OCI-LY7 (cell line): ENCODE data around the gene PMIS2. TPM values are rescaled to one million over a fixed set of nuclear protein-coding genes. Genes with fewer than 3 reads are reported as not detected.

Source experiments
- BruUV-seq: library from RNA; stranded (reverse); fragments of 400-500 nt; replicated peaks from 2 replicates; lab custom pipeline; 2021; lab: Mats Ljungman, UMichigan
- CTCF ChIA-PET: fragments of 300-600 bp; sonication (Branson Sonifier 250); formaldehyde crosslinking; loops from one replicate; lab custom pipeline; 2022; ENCODE audit warnings: antibody characterized with exemption; ENCODE audit not compliant: unreplicated experiment; lab: Charles Lee
- POLR2A ChIA-PET: fragments of 300-600 bp; sonication (Branson Sonifier 250); formaldehyde crosslinking; loops from one replicate; lab custom pipeline; 2022; ENCODE audit warnings: antibody characterized with exemption; lab: Charles Lee
- DNase-seq: peaks from one replicate; pipeline ENCODE4 v3.0.0-alpha.2; 2015; ENCODE audit warnings: low spot score
- H2AFZ ChIP-seq: fragments of 200-600 bp; sonication (generic), shearing (Covaris generic); 2 replicates; pipeline ENCODE4 v1.6.1; 2014; ENCODE audit warnings: mild to moderate bottlenecking, antibody characterized with exemption, low read length, moderate library complexity
- H3K27ac ChIP-seq: fragments of 200-600 bp; sonication (generic); 2 replicates; pipeline ENCODE4 v1.5.1; 2014; ENCODE audit warnings: mixed run types, low read depth, mild to moderate bottlenecking, moderate library complexity, low read length, inconsistent platforms; ENCODE audit not compliant: poor library complexity, severe bottlenecking
- H3K36me3 ChIP-seq: fragments of 200-600 bp; sonication (generic); 2 replicates; pipeline ENCODE4 v1.6.1; 2014; ENCODE audit warnings: mild to moderate bottlenecking, antibody characterized with exemption, low read length, moderate library complexity, mixed read lengths; ENCODE audit not compliant: insufficient read depth
- H3K4me1 ChIP-seq: fragments of 200-600 bp; sonication (generic); 2 replicates; pipeline ENCODE4 v1.5.1; 2014; ENCODE audit warnings: mild to moderate bottlenecking, low read length; ENCODE audit not compliant: insufficient read depth, poor library complexity, severe bottlenecking
- H3K4me2 ChIP-seq: fragments of 200-600 bp; sonication (generic); 2 replicates; pipeline ENCODE4 v1.6.1; 2014; ENCODE audit warnings: mild to moderate bottlenecking, low read length
- H3K4me3 ChIP-seq: fragments of 200-600 bp; sonication (generic); 2 replicates; pipeline ENCODE4 v1.5.1; 2014; ENCODE audit warnings: mild to moderate bottlenecking, low read depth, low read length; ENCODE audit not compliant: poor library complexity, severe bottlenecking
- H3K79me2 ChIP-seq: fragments of 200-600 bp; sonication (generic); 2 replicates; pipeline ENCODE4 v1.6.1; 2016; ENCODE audit warnings: low read depth, mild to moderate bottlenecking, low read length, moderate library complexity, mixed read lengths; ENCODE audit not compliant: insufficient read depth
- H3K9me2 ChIP-seq: fragments of 200-600 bp; sonication (generic); 2 replicates; pipeline ENCODE4 v1.6.1; 2016; ENCODE audit warnings: mild to moderate bottlenecking, low read length, mixed read lengths; ENCODE audit not compliant: insufficient read depth
- H3K9me3 ChIP-seq: fragments of 200-600 bp; sonication (generic); 2 replicates; pipeline ENCODE4 v1.6.1; 2014; ENCODE audit warnings: mild to moderate bottlenecking, mixed run types, low read length, mixed read lengths
- H4K20me1 ChIP-seq: fragments of 200-600 bp; sonication (generic); 2 replicates; pipeline ENCODE4 v1.6.1; 2014; ENCODE audit warnings: mild to moderate bottlenecking, antibody characterized with exemption, low read length, moderate library complexity, mixed read lengths; ENCODE audit not compliant: insufficient read depth
- CTCF ChIP-seq: fragments of 200-600 bp; sonication (generic); conservative IDR thresholded peaks from 2 replicates; pipeline ENCODE4 v1.5.1; 2014; ENCODE audit warnings: mild to moderate bottlenecking, antibody characterized with exemption, low read length, moderate library complexity, mixed read lengths
- EZH2phosphoT487 ChIP-seq: fragments of 200-600 bp; sonication (generic); IDR thresholded peaks from 2 replicates; pipeline ENCODE4 v1.6.1; 2018; ENCODE audit warnings: low read depth, borderline replicate concordance, mild to moderate bottlenecking, mixed run types, antibody characterized with exemption, low read length, moderate library complexity, mixed read lengths
- intact Hi-C: fragments of 100-400 bp; cut with micrococcal nuclease; formaldehyde crosslinking; loops from one replicate; pipeline ENCODE4 v1.10.0; 2022; ENCODE audit not compliant: unreplicated experiment
- total RNA-seq, 2 experiments: library from RNA; depleted of rRNA in 1 of 2; stranded (reverse); fragments of >200 nt in 1 of 2; shearing (Covaris generic) in 1 of 2; gene quantifications; 2 replicates each; pipeline ENCODE4 v1.2.3, GENCODE V29; 2014 to 2022

Gene PMIS2
- total RNA-seq, 2 experiments from 2014 or later: not detected

- Histone ChIP-seq H3K36me3 (peaks cover 77% of the 10 kb centered on the region), H3K4me2 (no peak overlapping the region), H3K79me2 (peaks cover 10% of the 10 kb centered on the region), H2AFZ (no peak overlapping the region), H3K4me3 (no peak overlapping the region), H3K9me2 (no peaks in the 10 kb centered on the region), H3K9me3 (no peaks in the 10 kb centered on the region), H3K27ac (no peak overlapping the region), H3K4me1 (peaks cover 10% of the 10 kb centered on the region), H4K20me1 (no peaks in the 10 kb centered on the region)
- intact Hi-C loops: no loop called here
- TF ChIP-seq EZH2phosphoT487: no peak
- TF ChIP-seq CTCF: no peak
- no TSS peak for BruUV-seq
- DNase-seq: no peak
- CTCF ChIA-PET: no interaction called here
- POLR2A ChIA-PET: no interaction called here
Measured at GRCh38 chr19:35633727-35634440, 47.9 kb downstream of the PMIS2 start.

- Histone ChIP-seq H3K9me3 (no peaks in the 10 kb centered on the region), H3K9me2 (no peaks in the 10 kb centered on the region), H3K36me3 (peaks cover 63% of the 10 kb centered on the region), H3K4me2 (no peak overlapping the region), H3K27ac (no peak overlapping the region), H3K4me1 (peaks cover 6% of the 10 kb centered on the region), H4K20me1 (no peaks in the 10 kb centered on the region), H3K4me3 (no peak overlapping the region), H2AFZ (no peak overlapping the region), H3K79me2 (no peaks in the 10 kb centered on the region)
- POLR2A ChIA-PET: no interaction called here
- DNase-seq: no peak
- no TSS peak for BruUV-seq
- intact Hi-C loops: no loop called here
- CTCF ChIA-PET: no interaction called here
- no peak for TF ChIP-seq EZH2phosphoT487
- no peak for TF ChIP-seq CTCF
Measured at GRCh38 chr19:35636651-35637050, 50.7 kb downstream of the PMIS2 start.

Other genes starting within 250 kb of the PMIS2 start
- 8.5 and 11.4 TPM in 2 replicates for gene FFAR1, start 238.3 kb upstream of the PMIS2 start, total RNA-seq (2014; rRNA removed; shearing (Covaris generic))
- gene FFAR1, start 238.3 kb upstream of the PMIS2 start, total RNA-seq (2022): 9.8 and 11.6 TPM in 2 replicates
- 0.72 TPM in 1 of 2 replicates, not detected in the other for gene FFAR3, start 227.7 kb upstream of the PMIS2 start, total RNA-seq (2014; rRNA removed; shearing (Covaris generic))
- 0.19 and 0.31 TPM in 2 replicates for gene FFAR3, start 227.7 kb upstream of the PMIS2 start, total RNA-seq (2022)
- gene GPR42, start 215.1 kb upstream of the PMIS2 start, total RNA-seq (2014; rRNA removed; shearing (Covaris generic)): 0.06 TPM in 1 of 2 replicates, not detected in the other
- not detected in 2 replicates for gene GPR42, start 215.1 kb upstream of the PMIS2 start, total RNA-seq (2022)
- gene FFAR2, start 137.9 kb upstream of the PMIS2 start, total RNA-seq (2014; rRNA removed; shearing (Covaris generic)): not detected in 2 replicates
- not detected in 2 replicates for gene FFAR2, start 137.9 kb upstream of the PMIS2 start, total RNA-seq (2022)
- gene KRTDAP, start 95.7 kb upstream of the PMIS2 start, total RNA-seq (2014; rRNA removed; shearing (Covaris generic)): not detected in 2 replicates
- gene KRTDAP, start 95.7 kb upstream of the PMIS2 start, total RNA-seq (2022): not detected in 2 replicates
- not detected in 2 replicates for gene DMKN, start 72.5 kb upstream of the PMIS2 start, total RNA-seq (2014; rRNA removed; shearing (Covaris generic))
- gene DMKN, start 72.5 kb upstream of the PMIS2 start, total RNA-seq (2022): not detected in 2 replicates
- gene SBSN, start 57.9 kb upstream of the PMIS2 start, total RNA-seq (2014; rRNA removed; shearing (Covaris generic)): not detected in 2 replicates
- gene SBSN, start 57.9 kb upstream of the PMIS2 start, total RNA-seq (2022): not detected in 2 replicates
- not detected in 2 replicates for gene GAPDHS, start 52.7 kb upstream of the PMIS2 start, total RNA-seq (2014; rRNA removed; shearing (Covaris generic))
- gene GAPDHS, start 52.7 kb upstream of the PMIS2 start, total RNA-seq (2022): not detected in 2 replicates
- gene TMEM147, start 40.5 kb upstream of the PMIS2 start, total RNA-seq (2014; rRNA removed; shearing (Covaris generic)): 83.2 and 85.8 TPM in 2 replicates
- gene TMEM147, start 40.5 kb upstream of the PMIS2 start, total RNA-seq (2022): 40.9 and 47.1 TPM in 2 replicates
- gene ATP4A, start 22.5 kb upstream of the PMIS2 start, total RNA-seq (2014; rRNA removed; shearing (Covaris generic)): 0.15 and 0.92 TPM in 2 replicates
- gene ATP4A, start 22.5 kb upstream of the PMIS2 start, total RNA-seq (2022): 0.33 and 0.36 TPM in 2 replicates
- gene HAUS5, start 26.6 kb downstream of the PMIS2 start, total RNA-seq (2014; rRNA removed; shearing (Covaris generic)): 61.5 and 66.8 TPM in 2 replicates
- gene HAUS5, start 26.6 kb downstream of the PMIS2 start, total RNA-seq (2022): 58.1 and 59.7 TPM in 2 replicates
- gene RBM42, start 42.9 kb downstream of the PMIS2 start, total RNA-seq (2014; rRNA removed; shearing (Covaris generic)): 62.0 and 73.6 TPM in 2 replicates
- gene RBM42, start 42.9 kb downstream of the PMIS2 start, total RNA-seq (2022): 105 and 115 TPM in 2 replicates
- gene ETV2, start 55.6 kb downstream of the PMIS2 start, total RNA-seq (2014; rRNA removed; shearing (Covaris generic)): 0.25 and 0.57 TPM in 2 replicates
- gene ETV2, start 55.6 kb downstream of the PMIS2 start, total RNA-seq (2022): 1.7 and 2.0 TPM in 2 replicates
- 404 and 536 TPM in 2 replicates for gene COX6B1, start 62.1 kb downstream of the PMIS2 start, total RNA-seq (2014; rRNA removed; shearing (Covaris generic))
- gene COX6B1, start 62.1 kb downstream of the PMIS2 start, total RNA-seq (2022): 373 and 395 TPM in 2 replicates
- not detected in 2 replicates for gene UPK1A, start 80.3 kb downstream of the PMIS2 start, total RNA-seq (2014; rRNA removed; shearing (Covaris generic))
- not detected in 2 replicates for gene UPK1A, start 80.3 kb downstream of the PMIS2 start, total RNA-seq (2022)
- gene ZBTB32, start 118.4 kb downstream of the PMIS2 start, total RNA-seq (2014; rRNA removed; shearing (Covaris generic)): not detected in 2 replicates
- gene ZBTB32, start 118.4 kb downstream of the PMIS2 start, total RNA-seq (2022): not detected in 2 replicates
- 18.0 and 25.2 TPM in 2 replicates for gene KMT2B, start 131.8 kb downstream of the PMIS2 start, total RNA-seq (2014; rRNA removed; shearing (Covaris generic))
- gene KMT2B, start 131.8 kb downstream of the PMIS2 start, total RNA-seq (2022): 56.2 and 57.2 TPM in 2 replicates
- gene IGFLR1, start 156.3 kb downstream of the PMIS2 start, total RNA-seq (2014; rRNA removed; shearing (Covaris generic)): 8.5 and 11.4 TPM in 2 replicates
- 18.3 and 21.5 TPM in 2 replicates for gene IGFLR1, start 156.3 kb downstream of the PMIS2 start, total RNA-seq (2022)
- gene U2AF1L4, start 159.2 kb downstream of the PMIS2 start, total RNA-seq (2014; rRNA removed; shearing (Covaris generic)): 16.1 and 33.6 TPM in 2 replicates
- gene U2AF1L4, start 159.2 kb downstream of the PMIS2 start, total RNA-seq (2022): 35.2 and 37.5 TPM in 2 replicates
- 20.8 and 25.7 TPM in 2 replicates for gene PSENEN, start 159.5 kb downstream of the PMIS2 start, total RNA-seq (2014; rRNA removed; shearing (Covaris generic))
- gene PSENEN, start 159.5 kb downstream of the PMIS2 start, total RNA-seq (2022): 51.0 and 53.7 TPM in 2 replicates
- gene LIN37, start 162.4 kb downstream of the PMIS2 start, total RNA-seq (2014; rRNA removed; shearing (Covaris generic)): 6.0 and 11.6 TPM in 2 replicates
- 11.7 and 20.0 TPM in 2 replicates for gene LIN37, start 162.4 kb downstream of the PMIS2 start, total RNA-seq (2022)
- not detected in 2 replicates for gene HSPB6, start 170.9 kb downstream of the PMIS2 start, total RNA-seq (2014; rRNA removed; shearing (Covaris generic))
- gene HSPB6, start 170.9 kb downstream of the PMIS2 start, total RNA-seq (2022): 1.7 and 1.8 TPM in 2 replicates
- gene PROSER3, start 172.0 kb downstream of the PMIS2 start, total RNA-seq (2014; rRNA removed; shearing (Covaris generic)): 15.2 and 17.2 TPM in 2 replicates
- gene PROSER3, start 172.0 kb downstream of the PMIS2 start, total RNA-seq (2022): 66.1 and 70.6 TPM in 2 replicates
- gene ARHGAP33, start 189.4 kb downstream of the PMIS2 start, total RNA-seq (2014; rRNA removed; shearing (Covaris generic)): 15.1 and 21.3 TPM in 2 replicates
- 94.6 and 130 TPM in 2 replicates for gene ARHGAP33, start 189.4 kb downstream of the PMIS2 start, total RNA-seq (2022)
- not detected in 2 replicates for gene PRODH2, start 226.7 kb downstream of the PMIS2 start, total RNA-seq (2014; rRNA removed; shearing (Covaris generic))
- not detected in 2 replicates for gene PRODH2, start 226.7 kb downstream of the PMIS2 start, total RNA-seq (2022)